ENCODE data around the gene C1QTNF9. TPM values are rescaled to one million over a fixed set of nuclear protein-coding genes. Genes with fewer than 3 reads are reported as not detected.
"Not testable (repeated sequence)": the region's sequence is repeated elsewhere in the genome, so short reads cannot be mapped to it uniquely, and the experiment has no call there.

The C1QTNF9 gene
- total RNA-seq, 3 donors from 2014 or later: 0.38 to 0.54 TPM; not detected in 1

- H3K4me1 ChIP-seq (ENCODE audit: low read depth): peaks cover 9% of the 10 kb centered on the region
- intact Hi-C loops (cut with DNase I, micrococcal nuclease): loop anchor here in 1 of 2 donors (10.0 kb wide), 1 partner anchor 1420 kb away; no protein-coding TSS in a partner anchor
- H3K36me3 ChIP-seq (ENCODE audit: low read depth): no peaks in the 10 kb centered on the region
- H3K4me3 ChIP-seq: no peak overlapping the region
- H3K9me3 ChIP-seq: no peaks in the 10 kb centered on the region
- DNase-seq: no peak
- no peak for ATAC-seq
- TF ChIP-seq, protein P1, sequence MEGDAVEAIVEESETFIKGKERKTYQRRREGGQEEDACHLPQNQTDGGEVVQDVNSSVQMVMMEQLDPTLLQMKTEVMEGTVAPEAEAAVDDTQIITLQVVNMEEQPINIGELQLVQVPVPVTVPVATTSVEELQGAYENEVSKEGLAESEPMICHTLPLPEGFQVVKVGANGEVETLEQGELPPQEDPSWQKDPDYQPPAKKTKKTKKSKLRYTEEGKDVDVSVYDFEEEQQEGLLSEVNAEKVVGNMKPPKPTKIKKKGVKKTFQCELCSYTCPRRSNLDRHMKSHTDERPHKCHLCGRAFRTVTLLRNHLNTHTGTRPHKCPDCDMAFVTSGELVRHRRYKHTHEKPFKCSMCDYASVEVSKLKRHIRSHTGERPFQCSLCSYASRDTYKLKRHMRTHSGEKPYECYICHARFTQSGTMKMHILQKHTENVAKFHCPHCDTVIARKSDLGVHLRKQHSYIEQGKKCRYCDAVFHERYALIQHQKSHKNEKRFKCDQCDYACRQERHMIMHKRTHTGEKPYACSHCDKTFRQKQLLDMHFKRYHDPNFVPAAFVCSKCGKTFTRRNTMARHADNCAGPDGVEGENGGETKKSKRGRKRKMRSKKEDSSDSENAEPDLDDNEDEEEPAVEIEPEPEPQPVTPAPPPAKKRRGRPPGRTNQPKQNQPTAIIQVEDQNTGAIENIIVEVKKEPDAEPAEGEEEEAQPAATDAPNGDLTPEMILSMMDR (IDR thresholded peaks at IDR 0.05): no peak
Measured at GRCh38 chr13:24355103-24355502, 45.7 kb downstream of the C1QTNF9 start.

DNA sequence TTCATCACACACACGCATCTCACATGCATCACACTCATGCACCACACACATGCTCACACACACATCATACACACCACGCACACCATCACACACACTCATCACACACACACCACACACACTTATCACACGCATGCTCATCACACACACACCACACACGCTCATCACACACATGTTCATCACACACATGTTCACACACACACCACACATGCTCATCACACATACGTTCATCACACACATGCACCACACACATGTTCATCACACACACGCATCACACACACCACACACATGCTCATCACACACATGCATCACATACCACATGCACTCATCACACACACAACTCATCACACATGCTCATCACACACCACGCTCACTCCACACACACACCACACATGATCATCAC lies 46.9 kb downstream of the C1QTNF9 start:
- Histone ChIP-seq H3K36me3 (ENCODE audit: low read depth) (no peaks in the 10 kb centered on the region), H3K4me3 (no peak overlapping the region), H3K4me1 (ENCODE audit: low read depth) (peaks cover 6% of the 10 kb centered on the region), H3K9me3 (no peaks in the 10 kb centered on the region)
- ATAC-seq: no peak
- TF ChIP-seq, protein P1 (IDR thresholded peaks at IDR 0.05): no peak
- DNase-seq: no peak
- intact Hi-C loops (cut with DNase I, micrococcal nuclease): loop anchor here in 1 of 2 donors (10.0 kb wide), 1 partner anchor 1421 kb away; no protein-coding TSS in a partner anchor

- peaks cover 6% of the 10 kb centered on the region for H3K4me1 ChIP-seq (ENCODE audit: low read depth)
- TF ChIP-seq, protein P1 (IDR thresholded peaks at IDR 0.05): no peak
- no peak overlapping the region for H3K4me3 ChIP-seq
- H3K36me3 ChIP-seq (ENCODE audit: low read depth): no peaks in the 10 kb centered on the region
- no peaks in the 10 kb centered on the region for H3K9me3 ChIP-seq
- intact Hi-C loops (cut with DNase I, micrococcal nuclease): loop anchor here in 1 of 2 donors (10.0 kb wide), 1 partner anchor 1422 kb away; no protein-coding TSS in a partner anchor
- ATAC-seq: no peak
- no peak for DNase-seq
Measured at GRCh38 chr13:24356837-24357236, 47.5 kb downstream of the C1QTNF9 start.

- intact Hi-C loops (cut with DNase I, micrococcal nuclease): loop anchor here in 1 of 2 donors (10.0 kb wide), 1 partner anchor 1423 kb away; no protein-coding TSS in a partner anchor
- ATAC-seq: no peak
Measured at GRCh38 chr13:24357756-24358155, 48.4 kb downstream of the C1QTNF9 start.

DNA sequence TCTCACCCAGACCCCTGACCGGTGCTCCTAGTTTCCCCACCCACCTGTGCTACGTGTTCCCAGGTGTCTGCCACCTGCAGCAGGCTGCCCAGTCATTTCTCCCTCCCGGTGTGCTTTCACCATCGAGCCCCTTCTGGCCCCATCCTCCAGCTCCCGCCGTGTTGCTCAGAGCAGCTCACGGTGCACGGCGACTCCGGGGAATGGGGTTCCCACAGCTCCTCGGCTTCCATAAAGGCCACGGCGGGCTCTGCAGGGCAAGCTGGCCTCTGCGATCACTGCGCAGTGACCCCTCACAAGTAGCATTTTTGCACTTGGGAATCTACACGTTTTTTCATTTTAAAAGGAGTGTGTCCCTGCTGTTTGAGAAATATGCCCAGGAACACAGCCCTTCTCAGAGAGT lies 49.5 kb downstream of the C1QTNF9 start:
- not testable (repeated sequence) for H3K9me3 ChIP-seq; H3K4me1 ChIP-seq (ENCODE audit: low read depth); ATAC-seq; H3K36me3 ChIP-seq (ENCODE audit: low read depth); H3K4me3 ChIP-seq; DNase-seq
- intact Hi-C loops (cut with DNase I, micrococcal nuclease): loop anchor here in 1 of 2 donors (10.0 kb wide), 1 partner anchor 1424 kb away; no protein-coding TSS in a partner anchor

More at GRCh38 chr13:24357756-24358155, 48.4 kb downstream of the C1QTNF9 start:
- TF ChIP-seq, protein P1 (IDR thresholded peaks at IDR 0.05): no peak
- DNase-seq: no peak
- no peaks in the 10 kb centered on the region for H3K36me3 ChIP-seq (ENCODE audit: low read depth)
- H3K4me1 ChIP-seq (ENCODE audit: low read depth): peaks cover 6% of the 10 kb centered on the region
- H3K9me3 ChIP-seq: no peaks in the 10 kb centered on the region
- H3K4me3 ChIP-seq: no peak overlapping the region

DNA sequence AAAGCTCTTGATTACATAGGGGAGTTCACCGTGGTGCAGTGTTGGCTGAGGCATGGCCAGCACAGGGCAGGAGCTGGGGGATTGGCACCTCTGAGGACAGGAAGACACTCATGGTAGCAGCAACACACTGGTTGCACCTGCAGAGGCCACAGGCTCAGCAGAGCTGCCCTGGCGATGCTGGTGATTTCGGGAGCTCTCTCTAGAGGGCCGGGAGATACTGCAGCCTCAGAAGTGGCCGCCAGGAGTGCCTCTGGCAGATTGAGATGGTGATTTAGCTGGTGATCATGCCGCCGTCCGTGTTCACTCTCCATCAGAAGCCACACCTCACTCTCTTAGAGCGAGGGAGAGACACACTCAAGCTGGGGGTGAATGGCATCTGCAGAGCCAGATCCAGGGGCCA lies 49.9 kb downstream of the C1QTNF9 start:
- intact Hi-C loops (cut with DNase I, micrococcal nuclease): loop anchor here in 1 of 2 donors (10.0 kb wide), 1 partner anchor 1424 kb away; no protein-coding TSS in a partner anchor
- ATAC-seq; H3K4me3 ChIP-seq; H3K9me3 ChIP-seq; DNase-seq; H3K36me3 ChIP-seq (ENCODE audit: low read depth); H3K4me1 ChIP-seq (ENCODE audit: low read depth): not testable (repeated sequence)

DNA sequence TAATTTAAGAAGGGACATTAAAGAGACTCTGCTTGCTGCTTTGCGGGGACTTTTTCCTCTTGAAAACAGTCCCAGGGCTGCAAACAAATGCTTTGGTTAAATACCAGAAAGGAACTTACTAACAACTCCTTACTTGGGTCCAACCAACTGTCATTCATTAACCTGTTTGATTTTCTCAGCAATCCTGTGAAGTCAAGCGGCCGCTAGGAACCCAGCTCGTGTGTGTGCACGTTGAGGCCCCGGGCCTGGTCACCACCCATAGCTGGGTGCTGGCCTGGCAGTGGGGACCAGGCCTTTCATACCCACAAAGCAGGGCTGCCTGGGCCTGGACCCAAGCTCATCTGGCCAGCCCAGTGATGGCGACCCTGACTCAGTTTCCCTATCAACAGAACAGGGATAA lies 50.7 kb downstream of the C1QTNF9 start:
- TF ChIP-seq, protein P1 (IDR thresholded peaks at IDR 0.05): no peak
- DNase-seq: no peak
- H3K4me1 ChIP-seq (ENCODE audit: low read depth): peaks cover 6% of the 10 kb centered on the region
- H3K9me3 ChIP-seq: no peaks in the 10 kb centered on the region
- no peaks in the 10 kb centered on the region for H3K36me3 ChIP-seq (ENCODE audit: low read depth)
- H3K4me3 ChIP-seq: no peak overlapping the region
- intact Hi-C loops (cut with DNase I, micrococcal nuclease): no loop called here
- no peak for ATAC-seq
